GM23338 (cell line): ENCODE data around the gene ASAH2.

Experiments used
- EZH2 ChIP-seq: fragments of 200-600 bp; sonication (generic); IDR thresholded peaks from one replicate; pipeline ENCODE4 v1.8.0; 2017; ENCODE audit warnings: antibody characterized with exemption, mild to moderate bottlenecking, low read depth; ENCODE audit not compliant: unreplicated experiment
- JUNB ChIP-seq: IDR thresholded peaks from one replicate; pipeline ENCODE4 v1.6.1; 2016; ENCODE audit warnings: antibody characterized with exemption; ENCODE audit not compliant: unreplicated experiment
- NANOG ChIP-seq: IDR thresholded peaks from 2 replicates; pipeline ENCODE4 v1.6.1; 2016; ENCODE audit warnings: antibody characterized with exemption, borderline replicate concordance
- POLR2AphosphoS5 ChIP-seq: IDR thresholded peaks from 2 replicates; pipeline ENCODE4 v1.6.1; 2016; ENCODE audit warnings: antibody characterized with exemption, low read depth
- STAT1 ChIP-seq: IDR thresholded peaks from one replicate; pipeline ENCODE4 v1.6.1; 2016; ENCODE audit warnings: antibody characterized with exemption; ENCODE audit not compliant: unreplicated experiment
- ZNF114 ChIP-seq: fragments of 250-450 bp; sonication (Bioruptor Pico); IDR thresholded peaks from 2 replicates; pipeline ENCODE4 v1.5.0; 2020; ENCODE audit warnings: mild to moderate bottlenecking, moderate library complexity
- TF ChIP-seq, protein P1 (sequence below), 2 experiments: fragments of 200-600 bp in 1 of 2; sonication (generic) in 1 of 2; conservative IDR thresholded peaks; 2 replicates each; pipeline versions ENCODE4 v1.5.1 to v1.6.1; 2016 to 2017; ENCODE audit warnings: antibody characterized with exemption in 2 of 2, low read depth in 2 of 2, mild to moderate bottlenecking in 2 of 2, moderate library complexity in 1 of 2
- TF ChIP-seq, protein P2 (sequence below): IDR thresholded peaks from one replicate; pipeline ENCODE4 v1.6.1; 2018; ENCODE audit warnings: antibody characterized with exemption; ENCODE audit not compliant: unreplicated experiment

DNA sequence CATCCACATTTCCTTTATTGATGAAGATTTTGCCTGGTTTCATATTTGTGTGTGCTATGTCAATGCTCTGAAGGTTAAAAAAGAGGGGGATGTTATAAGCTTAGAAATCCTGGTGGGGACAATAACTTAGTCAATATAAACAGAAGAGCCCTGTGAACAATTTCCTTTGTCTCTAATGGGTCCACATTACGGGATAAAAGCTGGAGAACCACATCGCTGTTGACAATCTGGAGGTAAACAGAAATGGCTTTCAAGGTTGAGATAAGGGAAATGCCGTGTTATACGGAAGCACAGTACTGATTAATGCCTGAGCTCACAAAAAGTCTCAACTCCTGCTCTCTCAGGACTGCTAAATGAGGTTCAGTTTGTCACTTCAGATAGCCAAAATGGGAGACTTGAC lies 16.8 kb downstream of the ASAH2 start:
- TF ChIP-seq, protein P1, sequence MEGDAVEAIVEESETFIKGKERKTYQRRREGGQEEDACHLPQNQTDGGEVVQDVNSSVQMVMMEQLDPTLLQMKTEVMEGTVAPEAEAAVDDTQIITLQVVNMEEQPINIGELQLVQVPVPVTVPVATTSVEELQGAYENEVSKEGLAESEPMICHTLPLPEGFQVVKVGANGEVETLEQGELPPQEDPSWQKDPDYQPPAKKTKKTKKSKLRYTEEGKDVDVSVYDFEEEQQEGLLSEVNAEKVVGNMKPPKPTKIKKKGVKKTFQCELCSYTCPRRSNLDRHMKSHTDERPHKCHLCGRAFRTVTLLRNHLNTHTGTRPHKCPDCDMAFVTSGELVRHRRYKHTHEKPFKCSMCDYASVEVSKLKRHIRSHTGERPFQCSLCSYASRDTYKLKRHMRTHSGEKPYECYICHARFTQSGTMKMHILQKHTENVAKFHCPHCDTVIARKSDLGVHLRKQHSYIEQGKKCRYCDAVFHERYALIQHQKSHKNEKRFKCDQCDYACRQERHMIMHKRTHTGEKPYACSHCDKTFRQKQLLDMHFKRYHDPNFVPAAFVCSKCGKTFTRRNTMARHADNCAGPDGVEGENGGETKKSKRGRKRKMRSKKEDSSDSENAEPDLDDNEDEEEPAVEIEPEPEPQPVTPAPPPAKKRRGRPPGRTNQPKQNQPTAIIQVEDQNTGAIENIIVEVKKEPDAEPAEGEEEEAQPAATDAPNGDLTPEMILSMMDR (conservative IDR thresholded peaks at IDR 0.05; ENCODE audit: low read depth in 2 of 2) = no peak
- no peak for TF ChIP-seq POLR2AphosphoS5
- no peak for TF ChIP-seq NANOG
- TF ChIP-seq EZH2 = no peak
- TF ChIP-seq, protein P2, sequence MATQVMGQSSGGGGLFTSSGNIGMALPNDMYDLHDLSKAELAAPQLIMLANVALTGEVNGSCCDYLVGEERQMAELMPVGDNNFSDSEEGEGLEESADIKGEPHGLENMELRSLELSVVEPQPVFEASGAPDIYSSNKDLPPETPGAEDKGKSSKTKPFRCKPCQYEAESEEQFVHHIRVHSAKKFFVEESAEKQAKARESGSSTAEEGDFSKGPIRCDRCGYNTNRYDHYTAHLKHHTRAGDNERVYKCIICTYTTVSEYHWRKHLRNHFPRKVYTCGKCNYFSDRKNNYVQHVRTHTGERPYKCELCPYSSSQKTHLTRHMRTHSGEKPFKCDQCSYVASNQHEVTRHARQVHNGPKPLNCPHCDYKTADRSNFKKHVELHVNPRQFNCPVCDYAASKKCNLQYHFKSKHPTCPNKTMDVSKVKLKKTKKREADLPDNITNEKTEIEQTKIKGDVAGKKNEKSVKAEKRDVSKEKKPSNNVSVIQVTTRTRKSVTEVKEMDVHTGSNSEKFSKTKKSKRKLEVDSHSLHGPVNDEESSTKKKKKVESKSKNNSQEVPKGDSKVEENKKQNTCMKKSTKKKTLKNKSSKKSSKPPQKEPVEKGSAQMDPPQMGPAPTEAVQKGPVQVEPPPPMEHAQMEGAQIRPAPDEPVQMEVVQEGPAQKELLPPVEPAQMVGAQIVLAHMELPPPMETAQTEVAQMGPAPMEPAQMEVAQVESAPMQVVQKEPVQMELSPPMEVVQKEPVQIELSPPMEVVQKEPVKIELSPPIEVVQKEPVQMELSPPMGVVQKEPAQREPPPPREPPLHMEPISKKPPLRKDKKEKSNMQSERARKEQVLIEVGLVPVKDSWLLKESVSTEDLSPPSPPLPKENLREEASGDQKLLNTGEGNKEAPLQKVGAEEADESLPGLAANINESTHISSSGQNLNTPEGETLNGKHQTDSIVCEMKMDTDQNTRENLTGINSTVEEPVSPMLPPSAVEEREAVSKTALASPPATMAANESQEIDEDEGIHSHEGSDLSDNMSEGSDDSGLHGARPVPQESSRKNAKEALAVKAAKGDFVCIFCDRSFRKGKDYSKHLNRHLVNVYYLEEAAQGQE = no peak
- TF ChIP-seq STAT1 = no peak
- no peak for TF ChIP-seq ZNF114
- no peak for TF ChIP-seq JUNB
